ENCODE results near the gene PISD.

DNA sequence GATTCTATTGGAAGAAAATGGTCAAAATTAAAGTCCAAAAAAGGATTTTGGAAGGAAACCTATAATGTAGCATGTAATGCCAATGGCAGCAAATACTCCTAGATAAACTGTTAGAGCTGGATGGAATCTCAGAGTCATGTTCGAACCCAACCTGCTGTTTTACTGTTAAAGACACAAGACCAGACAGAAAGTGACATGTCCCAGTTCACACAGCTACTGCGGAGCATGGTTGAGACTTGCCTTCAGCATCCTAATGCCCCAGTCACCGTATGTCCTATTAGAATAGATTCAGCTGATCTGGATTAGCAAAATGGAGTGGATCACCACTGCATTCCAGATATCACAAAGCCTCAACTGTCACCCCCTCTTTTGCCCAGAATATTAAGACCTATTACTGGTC is 14.9 kb downstream of the PISD start:
- TF ChIP-seq, protein P1, sequence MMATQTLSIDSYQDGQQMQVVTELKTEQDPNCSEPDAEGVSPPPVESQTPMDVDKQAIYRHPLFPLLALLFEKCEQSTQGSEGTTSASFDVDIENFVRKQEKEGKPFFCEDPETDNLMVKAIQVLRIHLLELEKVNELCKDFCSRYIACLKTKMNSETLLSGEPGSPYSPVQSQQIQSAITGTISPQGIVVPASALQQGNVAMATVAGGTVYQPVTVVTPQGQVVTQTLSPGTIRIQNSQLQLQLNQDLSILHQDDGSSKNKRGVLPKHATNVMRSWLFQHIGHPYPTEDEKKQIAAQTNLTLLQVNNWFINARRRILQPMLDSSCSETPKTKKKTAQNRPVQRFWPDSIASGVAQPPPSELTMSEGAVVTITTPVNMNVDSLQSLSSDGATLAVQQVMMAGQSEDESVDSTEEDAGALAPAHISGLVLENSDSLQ (IDR thresholded peaks at IDR 0.05), result no peak
- no peak for TF ChIP-seq ZNF384 (IDR thresholded peaks at IDR 0.05)
- no peak for TF ChIP-seq FOXM1 (IDR thresholded peaks at IDR 0.05; ENCODE audit: borderline replicate concordance)
- no peak for TF ChIP-seq FOXA1 (IDR thresholded peaks at IDR 0.05)
- TF ChIP-seq TARDBP (IDR thresholded peaks at IDR 0.05), result no peak
